Right renal pelvis (tissue), 4 donors: ENCODE data around the gene BANF2. TPM values are rescaled to one million over a fixed set of nuclear protein-coding genes. Genes with fewer than 3 reads are reported as not detected.
A peak's percentile ranks its signal among the peaks of the same experiment; 100 is the strongest.
"Not testable (repeated sequence)": the region's sequence is repeated elsewhere in the genome, so short reads cannot be mapped to it uniquely, and the experiment has no call there.

Source experiments
- DNase-seq, 4 donors: peaks; one replicate each; pipeline ENCODE4 v3.0.0-alpha.2; 2013; ENCODE audit warnings: low read depth in 4 of 4, low spot score in 3 of 4, missing footprints in 1 of 4
- polyA plus RNA-seq, 4 donors: library from polyadenylated mRNA; unstranded; fragments of 120-200 nt; gene quantifications; one replicate each; pipeline ENCODE4 v1.2.1, GENCODE V29; 2013; ENCODE audit not compliant: insufficient read length in 4 of 4

BANF2 gene
- polyA plus RNA-seq, 4 donors: 0.18 TPM; not detected in 3

- DNase-seq: no peak
Measured at GRCh38 chr20:17761604-17762003, 61.8 kb downstream of the BANF2 start.

DNA sequence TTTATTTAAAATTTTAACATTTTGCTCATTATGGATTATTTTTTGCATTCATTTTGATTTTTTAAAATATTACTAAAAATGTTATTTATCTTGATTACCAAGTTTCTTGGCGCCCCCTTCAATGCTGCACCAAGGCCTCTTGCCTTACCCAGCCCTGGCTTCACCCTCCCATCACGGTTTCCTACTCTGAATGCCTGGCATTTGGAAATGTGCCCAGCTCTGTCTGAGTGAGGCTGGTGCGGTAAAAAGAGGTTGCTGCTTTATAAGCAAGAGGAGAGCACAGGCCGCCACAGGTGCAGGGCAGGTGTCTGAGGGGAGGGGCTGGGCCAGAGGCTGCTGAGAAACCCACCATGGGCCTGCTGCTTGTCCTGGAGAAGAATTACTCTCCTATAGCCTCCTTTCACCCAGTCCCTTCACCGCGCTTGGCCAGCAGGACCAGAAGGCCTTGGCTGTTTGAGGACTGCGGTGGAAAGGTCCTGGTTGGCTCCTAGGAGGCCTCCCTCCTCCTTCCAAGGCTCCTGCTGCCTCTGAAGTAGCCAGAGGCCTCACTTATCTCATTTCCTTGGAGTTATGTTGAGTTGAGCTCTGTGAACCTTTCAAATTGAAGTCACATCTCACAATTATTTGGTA, 62.6 kb downstream of the BANF2 start:
- DNase-seq: no peak

- no peak for DNase-seq
Measured at GRCh38 chr20:17762873-17763557, 63.2 kb downstream of the BANF2 start.

- DNase-seq: no peak
Measured at GRCh38 chr20:17765017-17765416, 65.3 kb downstream of the BANF2 start.

DNA sequence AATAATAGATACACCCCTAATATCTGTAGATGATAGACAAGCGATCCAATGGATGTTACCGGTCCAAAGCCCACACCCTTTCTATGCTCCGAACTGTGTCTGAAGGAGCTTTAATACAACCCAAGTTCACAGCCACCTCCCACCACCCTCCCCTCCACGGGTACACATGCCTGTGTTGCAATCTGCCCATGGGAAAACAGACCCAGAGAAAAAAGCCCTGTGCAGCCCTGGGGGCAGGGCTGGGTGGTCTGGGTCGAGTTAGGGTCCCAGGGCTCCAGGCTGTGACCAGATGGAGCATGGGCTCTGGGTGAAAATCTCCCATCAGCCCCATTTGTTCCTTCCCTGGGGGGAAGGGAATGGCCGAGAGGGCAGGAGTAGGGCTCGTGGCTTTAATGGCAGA, 65.8 kb downstream of the BANF2 start:
- no peak for DNase-seq

- no peak for DNase-seq
Measured at GRCh38 chr20:17766226-17766625, 66.5 kb downstream of the BANF2 start.

GRCh38 chr20:17767624-17768023, 67.9 kb downstream of the BANF2 start:
- no peak for DNase-seq

- no peak for DNase-seq
Measured at GRCh38 chr20:17768271-17768670, 68.5 kb downstream of the BANF2 start.

GRCh38 chr20:17769716-17770115, 70.0 kb downstream of the BANF2 start:
- DNase-seq: not testable (repeated sequence)

GRCh38 chr20:17771206-17772004, 71.6 kb downstream of the BANF2 start:
- DNase-seq: peak in 1 of 4 donors; percentile 12

DNA sequence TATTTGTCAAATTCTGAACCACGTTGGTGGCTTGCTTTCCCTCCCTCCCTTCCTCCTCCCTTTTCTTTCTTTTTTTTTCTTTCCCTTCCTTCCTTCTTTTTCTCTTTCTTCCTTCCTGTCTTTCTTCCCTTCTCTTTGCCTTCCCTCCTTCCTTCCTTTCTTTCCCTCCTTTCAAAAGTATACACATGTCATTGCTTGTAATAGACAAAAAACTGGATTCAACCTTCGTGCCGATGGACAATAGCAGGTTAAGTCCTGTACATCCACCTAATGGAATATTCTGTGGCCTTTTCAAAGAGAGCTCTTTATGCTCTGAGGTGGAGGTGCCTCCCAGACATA, 72.2 kb downstream of the BANF2 start:
- DNase-seq: no peak

DNA sequence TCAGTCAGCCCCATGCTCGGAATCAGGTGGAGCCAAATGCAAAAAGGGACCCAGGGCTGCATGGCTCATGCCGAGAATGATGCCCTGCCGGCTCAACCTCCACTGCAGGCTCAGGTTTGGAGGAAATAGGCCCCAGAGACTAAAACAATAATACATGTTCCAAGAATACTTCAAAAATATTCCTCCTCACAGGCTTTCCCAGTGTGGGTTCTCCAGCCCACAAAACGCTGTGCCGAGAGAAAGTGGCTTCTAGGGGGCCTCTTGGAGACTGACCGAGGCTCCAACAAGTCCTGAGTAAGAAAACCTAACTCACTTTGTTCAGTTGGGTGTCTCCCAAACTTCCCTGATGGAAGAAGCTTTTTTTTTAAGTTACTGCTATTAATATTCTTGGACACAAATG, 73.9 kb downstream of the BANF2 start:
- no peak for DNase-seq

- no peak for DNase-seq
Measured at GRCh38 chr20:17775600-17775999, 75.8 kb downstream of the BANF2 start.

- no peak for DNase-seq
Measured at GRCh38 chr20:17776551-17776950, 76.8 kb downstream of the BANF2 start.

DNA sequence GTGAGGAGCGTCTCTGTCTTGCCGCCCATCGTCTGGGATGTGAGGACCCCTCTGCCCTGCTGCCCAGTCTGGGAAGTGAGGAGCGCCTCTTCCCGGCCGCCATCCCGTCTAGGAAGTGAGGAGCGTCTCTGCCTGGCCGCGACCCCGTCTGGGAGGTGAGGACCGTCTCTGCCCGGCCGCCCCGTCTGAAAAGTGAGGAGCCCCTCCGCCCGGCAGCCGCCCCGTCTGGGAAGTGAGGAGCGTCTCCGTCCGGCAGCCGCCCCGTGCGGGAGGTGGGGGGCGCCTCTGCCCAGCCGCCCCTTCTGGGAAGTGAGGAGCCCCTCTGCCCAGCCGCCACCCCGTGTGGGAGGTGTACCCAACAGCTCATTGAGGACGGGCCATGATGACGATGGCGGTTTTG, 79.2 kb downstream of the BANF2 start:
- not testable (repeated sequence) for DNase-seq

DNA sequence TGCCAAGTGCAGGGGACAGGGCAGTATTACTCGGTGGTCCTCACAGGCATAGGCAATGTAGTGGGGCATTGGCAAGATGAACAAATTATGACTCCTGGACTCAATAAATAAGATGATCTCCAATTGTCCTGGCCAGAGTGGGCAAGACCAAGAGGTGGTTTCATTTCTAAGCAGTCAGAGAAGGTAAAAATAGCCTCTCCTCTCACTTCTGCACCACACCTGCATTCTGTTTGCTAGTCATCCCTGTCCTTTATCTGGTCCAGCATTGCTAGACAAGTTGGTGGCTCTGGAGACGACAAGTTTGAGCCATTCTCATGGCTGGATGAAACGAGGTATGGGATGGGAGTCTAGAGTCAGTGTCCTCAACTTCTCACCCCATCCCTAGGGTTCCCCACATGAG, 83.0 kb downstream of the BANF2 start:
- DNase-seq: no peak

- no peak for DNase-seq
Measured at GRCh38 chr20:17783671-17784070, 83.9 kb downstream of the BANF2 start.

GRCh38 chr20:17785007-17785406, 85.2 kb downstream of the BANF2 start:
- DNase-seq: no peak
